ENCODE data around the gene FUT2.

GRCh38 chr19:48696353-48697010, 711 bp downstream of the FUT2 start:
- no peak for TF ChIP-seq CTCF (IDR thresholded peaks at IDR 0.05)
- TF ChIP-seq POLR2A (IDR thresholded peaks at IDR 0.05), result no peak
- TF ChIP-seq EP300 (IDR thresholded peaks at IDR 0.05), result no peak
